Activated CD8-positive, alpha-beta memory T cell treated with anti-CD3 and anti-CD28 coated beads for 1 hour (primary cell): ENCODE data around the gene PRM2.

Source experiments
- DNase-seq, 2 donors: peaks; one replicate each; pipeline ENCODE4 v3.0.0-alpha.2; 2020; ENCODE audit warnings: low read depth in 1 of 2; ENCODE audit errors: extremely low read depth in 1 of 2

PRM2 gene

GRCh38 chr16:11276143-11276895 is at the start of gene PRM2:
PRM2 (minus strand) TSS chr16:11276480; CDS start chr16:11276370, 110 bp downstream.
- no peak for DNase-seq

GRCh38 chr16:11325404-11326083 is 49.3 kb upstream of the PRM2 start:
- no peak for DNase-seq

- DNase-seq: no peak
Observed at GRCh38 chr16:11323551-11324336, 47.5 kb upstream of the PRM2 start.

- DNase-seq: no peak
Observed at GRCh38 chr16:11322823-11323222, 46.5 kb upstream of the PRM2 start.

GRCh38 chr16:11321662-11322061 is 45.4 kb upstream of the PRM2 start:
- no peak for DNase-seq

DNA sequence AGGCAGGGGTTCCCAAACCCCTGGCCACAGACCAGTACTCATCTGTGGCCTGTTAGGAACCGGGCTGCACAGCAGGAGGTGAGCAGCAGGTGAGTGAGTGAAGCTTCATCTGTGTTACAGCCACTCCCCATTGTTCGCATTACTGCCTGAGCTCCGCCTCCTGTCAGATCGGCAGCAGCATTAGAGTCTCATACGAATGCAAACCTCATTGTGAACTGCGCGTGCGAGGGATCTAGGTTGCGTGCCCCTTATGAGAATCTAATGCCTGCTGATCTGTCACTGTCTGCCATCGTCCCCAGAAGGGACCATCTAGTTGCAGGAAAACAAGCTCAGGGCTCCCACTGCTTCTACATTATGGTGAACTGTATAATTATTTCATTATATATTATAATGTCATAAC is 43.9 kb upstream of the PRM2 start:
- DNase-seq: no peak

DNA sequence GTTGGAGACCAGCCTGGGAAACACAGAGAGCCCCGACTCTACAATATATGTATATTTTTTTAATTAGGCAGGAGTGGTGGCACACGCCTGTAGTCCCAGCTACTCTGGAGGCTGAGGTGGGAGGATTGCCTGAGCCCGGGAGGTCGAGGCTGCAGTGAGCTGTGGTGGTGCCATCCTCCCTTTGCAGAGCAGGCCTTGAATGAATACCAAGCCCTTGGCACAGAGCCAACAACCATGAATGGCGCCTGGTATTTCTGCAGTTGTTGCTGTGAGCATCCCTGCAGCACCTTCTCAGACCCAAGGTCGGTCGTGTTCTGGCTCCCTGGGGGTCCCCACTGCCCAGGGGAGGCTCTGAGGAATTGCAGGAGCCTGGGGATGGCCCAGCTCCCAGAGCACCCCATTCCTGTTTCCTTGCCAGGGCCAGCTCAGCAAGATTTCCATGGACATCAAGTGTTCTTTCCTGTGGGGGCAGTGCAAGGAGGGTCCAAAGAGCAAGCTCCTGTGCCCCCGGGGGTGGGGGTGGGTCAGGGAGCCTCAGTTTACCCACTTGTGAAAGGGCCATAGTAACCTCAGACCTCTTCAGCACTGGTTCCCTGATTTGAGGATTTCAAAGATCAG is 43.4 kb upstream of the PRM2 start:
- no peak for DNase-seq

GRCh38 chr16:11318817-11319216 is 42.5 kb upstream of the PRM2 start:
- DNase-seq: no peak

- no peak for DNase-seq
Observed at GRCh38 chr16:11316331-11317015, 40.2 kb upstream of the PRM2 start.

GRCh38 chr16:11315510-11315909 is 39.2 kb upstream of the PRM2 start:
- DNase-seq: no peak

DNA sequence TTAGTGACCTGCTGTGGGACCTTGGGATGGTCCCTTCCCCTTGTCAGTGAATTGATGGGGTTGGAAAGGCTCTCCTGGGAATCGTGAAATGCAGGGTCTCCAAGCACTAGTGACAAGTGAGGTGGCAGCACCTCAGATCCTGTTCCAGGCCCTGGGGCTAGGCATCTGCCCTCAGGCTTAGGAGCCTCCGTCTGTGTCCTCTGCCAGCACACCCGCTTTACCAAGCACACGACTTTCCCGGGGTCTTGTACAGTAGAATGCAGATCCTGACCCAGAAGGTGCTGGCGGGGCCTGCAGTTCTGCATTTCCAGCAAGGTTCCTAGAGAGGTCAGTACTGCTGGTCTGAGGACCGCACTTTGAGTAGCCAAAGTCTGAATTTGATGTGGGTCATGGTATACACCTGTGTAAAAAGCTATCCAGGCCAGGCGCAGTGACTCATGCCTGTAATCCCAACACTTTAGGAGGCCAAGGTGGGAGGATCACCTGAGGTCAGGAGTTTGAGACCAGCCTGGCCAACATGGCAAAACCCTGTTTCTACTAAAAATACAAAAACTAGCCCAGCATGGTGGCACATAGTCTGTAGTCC is 38.1 kb upstream of the PRM2 start:
- DNase-seq: no peak

- no peak for DNase-seq
Observed at GRCh38 chr16:11313493-11314308, 37.4 kb upstream of the PRM2 start.

GRCh38 chr16:11312718-11313492 is 36.6 kb upstream of the PRM2 start:
- no peak for DNase-seq

DNA sequence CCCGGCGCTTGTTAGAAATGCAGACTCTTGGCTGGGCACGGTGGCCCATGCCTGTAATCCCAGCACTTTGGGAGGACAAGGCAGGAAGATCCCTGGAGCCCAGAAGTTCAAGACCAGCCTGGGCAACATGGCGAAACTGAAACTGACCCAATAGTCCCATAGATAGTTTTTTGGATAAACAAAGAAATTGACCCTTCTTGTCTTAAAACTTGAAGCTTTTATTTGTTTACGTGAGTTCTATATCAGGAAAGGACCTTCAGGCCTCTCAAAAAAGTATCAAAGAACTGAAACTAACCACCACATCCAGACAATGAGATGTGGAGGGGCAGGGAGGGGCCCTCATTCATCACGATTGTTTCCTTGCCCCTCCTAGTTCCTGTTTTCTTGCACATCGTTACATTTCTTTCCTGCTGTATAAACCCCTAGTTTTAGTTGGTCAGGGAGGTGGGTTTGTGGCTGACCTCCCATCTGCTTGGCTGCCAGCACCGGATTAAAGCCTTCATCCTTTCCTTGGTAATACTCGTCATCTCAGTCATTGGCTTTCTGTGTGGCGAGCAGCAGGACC is 34.8 kb upstream of the PRM2 start:
- no peak for DNase-seq

GRCh38 chr16:11310634-11310977 is 34.3 kb upstream of the PRM2 start:
- no peak for DNase-seq

GRCh38 chr16:11309895-11310633 is 33.8 kb upstream of the PRM2 start:
- no peak for DNase-seq

- DNase-seq: no peak
Observed at GRCh38 chr16:11308493-11309283, 32.4 kb upstream of the PRM2 start.
